Peyer's patch (tissue), 4 donors: ENCODE data around the gene B3GLCT.

Source experiments
- POLR2A ChIP-seq, 2 donors: fragments of 450-650 bp; IDR thresholded peaks; one replicate each; pipeline ENCODE4 v1.5.1; 2017; ENCODE audit warnings: antibody characterized with exemption in 2 of 2, mild to moderate bottlenecking in 2 of 2, moderate library complexity in 2 of 2
- TF ChIP-seq, protein P1 (sequence below), 6 experiments: fragments of 450-650 bp in 4 of 6; fragments of 200-600 bp in 2 of 6; sonication (generic) in 1 of 6; IDR thresholded peaks; one replicate each; pipeline ENCODE4 v1.5.1; 2017 to 2019; ENCODE audit warnings: antibody characterized with exemption in 6 of 6, mild to moderate bottlenecking in 3 of 6, moderate library complexity in 1 of 6

- TF ChIP-seq POLR2A (IDR thresholded peaks at IDR 0.05): no peak
- TF ChIP-seq, protein P1, sequence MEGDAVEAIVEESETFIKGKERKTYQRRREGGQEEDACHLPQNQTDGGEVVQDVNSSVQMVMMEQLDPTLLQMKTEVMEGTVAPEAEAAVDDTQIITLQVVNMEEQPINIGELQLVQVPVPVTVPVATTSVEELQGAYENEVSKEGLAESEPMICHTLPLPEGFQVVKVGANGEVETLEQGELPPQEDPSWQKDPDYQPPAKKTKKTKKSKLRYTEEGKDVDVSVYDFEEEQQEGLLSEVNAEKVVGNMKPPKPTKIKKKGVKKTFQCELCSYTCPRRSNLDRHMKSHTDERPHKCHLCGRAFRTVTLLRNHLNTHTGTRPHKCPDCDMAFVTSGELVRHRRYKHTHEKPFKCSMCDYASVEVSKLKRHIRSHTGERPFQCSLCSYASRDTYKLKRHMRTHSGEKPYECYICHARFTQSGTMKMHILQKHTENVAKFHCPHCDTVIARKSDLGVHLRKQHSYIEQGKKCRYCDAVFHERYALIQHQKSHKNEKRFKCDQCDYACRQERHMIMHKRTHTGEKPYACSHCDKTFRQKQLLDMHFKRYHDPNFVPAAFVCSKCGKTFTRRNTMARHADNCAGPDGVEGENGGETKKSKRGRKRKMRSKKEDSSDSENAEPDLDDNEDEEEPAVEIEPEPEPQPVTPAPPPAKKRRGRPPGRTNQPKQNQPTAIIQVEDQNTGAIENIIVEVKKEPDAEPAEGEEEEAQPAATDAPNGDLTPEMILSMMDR (IDR thresholded peaks at IDR 0.05): no peak
Measured at GRCh38 chr13:31311921-31312320, 112.1 kb downstream of the B3GLCT start.
